Erythroblast (primary cell): ENCODE results near the gene COL6A5.
A peak's percentile ranks its signal among the peaks of the same experiment; 100 is the strongest.
"Not testable (repeated sequence)": the region's sequence is repeated elsewhere in the genome, so short reads cannot be mapped to it uniquely, and the experiment has no call there.

Experiments
- DNase-seq, 2 experiments: peaks; one replicate each; lab custom pipeline; 2025; lab: John Stamatoyannopoulos, UW
- GATA1 ChIP-seq: IDR thresholded peaks from 2 replicates; pipeline ENCODE4 v1.6.1; 2011; ENCODE audit warnings: low read depth, mild to moderate bottlenecking, control low read depth, low read length, moderate library complexity
- POLR2A ChIP-seq: IDR thresholded peaks from 2 replicates; pipeline ENCODE4 v1.6.1; 2011; ENCODE audit warnings: mild to moderate bottlenecking, low read length

Gene COL6A5

GRCh38 chr3:130345487-130346079 lies at the start of gene COL6A5:
COL6A5 (plus strand) TSS chr3:130345672; CDS start chr3:130373639, 27,967 bp downstream.
- peak; percentile 56 to 64 for DNase-seq
- no peak for TF ChIP-seq GATA1
- no peak for TF ChIP-seq POLR2A

- DNase-seq = no peak
- TF ChIP-seq GATA1 = no peak
- TF ChIP-seq POLR2A = no peak
Observed at GRCh38 chr3:130299531-130299930, 45.9 kb upstream of the COL6A5 start.

GRCh38 chr3:130300888-130301287 lies 44.6 kb upstream of the COL6A5 start:
- DNase-seq = no peak
- TF ChIP-seq GATA1 (no peak), POLR2A (no peak)

- no peak for DNase-seq
- TF ChIP-seq POLR2A = no peak
- TF ChIP-seq GATA1 = no peak
Observed at GRCh38 chr3:130310109-130310508, 35.4 kb upstream of the COL6A5 start.

- no peak for DNase-seq
- TF ChIP-seq GATA1 (no peak), POLR2A (no peak)
Observed at GRCh38 chr3:130312374-130312773, 33.1 kb upstream of the COL6A5 start.

GRCh38 chr3:130316169-130316568 lies 29.3 kb upstream of the COL6A5 start:
- TF ChIP-seq GATA1 (no peak), POLR2A (no peak)
- no peak for DNase-seq

GRCh38 chr3:130323503-130323902 lies 22.0 kb upstream of the COL6A5 start:
- no peak for DNase-seq
- TF ChIP-seq GATA1 (no peak), POLR2A (no peak)

GRCh38 chr3:130340766-130341165 lies 4.7 kb upstream of the COL6A5 start:
- no peak for DNase-seq
- TF ChIP-seq POLR2A (no peak), GATA1 (no peak)

GRCh38 chr3:130341388-130341787 lies 4.1 kb upstream of the COL6A5 start:
- no peak for TF ChIP-seq GATA1
- DNase-seq = no peak

- peak in 1 of 2 experiments; percentile 20 for DNase-seq
- no peak for TF ChIP-seq POLR2A
- TF ChIP-seq GATA1 = no peak
Observed at GRCh38 chr3:130341882-130342281, 3.6 kb upstream of the COL6A5 start.

GRCh38 chr3:130342821-130343661 lies 2.4 kb upstream of the COL6A5 start:
- peak; percentile 87 to 89 for DNase-seq
- TF ChIP-seq GATA1 (no peak), POLR2A (no peak)

- not testable (repeated sequence) for DNase-seq
Observed at GRCh38 chr3:130348258-130348657, 2.8 kb downstream of the COL6A5 start.

- no peak for TF ChIP-seq POLR2A
- no peak for TF ChIP-seq GATA1
- DNase-seq = no peak
Observed at GRCh38 chr3:130354430-130354829, 9.0 kb downstream of the COL6A5 start.

- no peak for TF ChIP-seq POLR2A
- no peak for DNase-seq
Observed at GRCh38 chr3:130374033-130374432, 28.6 kb downstream of the COL6A5 start.

- no peak for TF ChIP-seq POLR2A
- TF ChIP-seq GATA1 = no peak
- peak; percentile 48 to 82 for DNase-seq
Observed at GRCh38 chr3:130374908-130375307, 29.4 kb downstream of the COL6A5 start.
